Measurements from ENCODE around the gene TNRC6B.

TNRC6B gene

DNA sequence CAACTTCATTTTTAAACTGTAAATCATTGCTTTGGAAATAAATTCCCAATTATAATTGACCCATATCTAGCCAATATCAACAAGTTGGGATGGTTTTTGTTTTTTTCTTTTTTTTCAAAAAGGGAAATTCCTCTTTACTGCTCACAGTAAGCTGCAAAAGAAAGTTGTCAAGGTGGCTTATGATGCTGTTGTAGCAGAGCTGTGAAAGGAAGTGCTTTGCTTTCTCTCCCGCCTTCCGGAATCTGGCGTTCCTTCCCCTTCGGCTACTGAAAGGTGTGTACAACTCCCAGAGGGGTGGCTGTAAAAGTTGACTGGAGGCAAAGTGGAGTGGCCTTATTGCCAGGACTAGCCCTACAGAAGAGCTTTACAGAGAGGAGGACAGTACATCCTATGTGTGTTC is 152.4 kb downstream of the TNRC6B start:
- DNase-seq = no peak

DNA sequence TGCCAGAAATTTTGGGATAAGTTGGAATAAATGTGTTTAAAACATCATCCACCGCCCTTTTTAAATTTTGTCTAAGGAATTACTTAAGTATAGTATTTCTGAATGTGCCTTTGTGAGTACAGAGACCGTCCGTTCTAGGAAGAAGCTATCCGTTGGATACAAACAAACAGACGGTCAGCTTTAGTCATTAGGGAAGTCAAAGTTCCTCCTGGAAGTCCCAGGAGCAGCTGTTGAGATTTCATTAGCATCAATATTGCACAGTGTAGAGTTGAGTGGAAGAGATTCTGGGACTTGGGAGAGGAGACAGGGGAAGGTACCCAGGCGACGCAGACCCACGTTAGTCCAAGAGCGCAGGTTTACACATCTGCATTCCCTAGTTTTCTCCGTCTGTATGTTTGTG is 152.9 kb downstream of the TNRC6B start:
- DNase-seq = no peak

DNA sequence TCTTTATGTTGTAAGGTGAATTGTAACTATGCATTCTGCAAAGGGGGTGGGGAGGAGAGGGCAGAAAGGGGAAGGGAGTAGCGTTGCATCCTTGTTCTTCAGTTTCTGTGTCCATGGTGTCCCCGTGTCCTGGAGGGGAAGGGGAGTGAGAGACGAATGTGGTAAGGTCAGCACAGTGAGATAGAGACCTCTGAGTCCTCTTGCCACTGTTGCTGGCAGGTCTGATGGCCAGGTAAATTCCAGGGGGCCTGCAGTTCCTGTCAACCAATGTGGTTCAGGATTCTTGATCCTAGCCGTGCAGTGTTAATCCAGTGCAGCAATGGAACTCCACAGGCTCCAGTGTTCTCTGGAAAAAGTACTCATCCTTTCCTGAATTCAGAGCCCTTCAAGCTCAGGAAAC is 154.0 kb downstream of the TNRC6B start:
- DNase-seq = no peak

DNA sequence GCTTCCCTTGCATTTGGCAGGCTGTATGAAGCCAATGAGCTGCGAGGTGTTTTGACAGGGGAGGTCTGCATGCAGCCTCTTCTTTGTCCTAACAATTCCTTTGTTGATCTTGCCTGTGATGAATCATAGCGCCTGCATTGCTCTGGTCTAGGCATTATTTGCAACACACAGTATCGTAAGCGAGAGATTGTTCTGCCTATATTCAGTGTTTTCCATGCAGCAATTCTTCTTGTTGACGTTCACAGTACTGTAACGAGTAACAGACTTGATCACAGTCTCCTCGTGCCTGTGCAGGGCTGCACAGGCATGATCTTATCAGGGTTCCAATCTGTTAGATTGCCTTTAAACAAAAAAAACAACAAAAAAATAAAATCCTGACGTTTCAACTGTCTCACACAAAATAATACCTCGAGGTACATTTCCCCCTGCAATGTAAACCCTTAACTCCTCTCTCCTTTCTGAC is 154.6 kb downstream of the TNRC6B start:
- DNase-seq = no peak

DNA sequence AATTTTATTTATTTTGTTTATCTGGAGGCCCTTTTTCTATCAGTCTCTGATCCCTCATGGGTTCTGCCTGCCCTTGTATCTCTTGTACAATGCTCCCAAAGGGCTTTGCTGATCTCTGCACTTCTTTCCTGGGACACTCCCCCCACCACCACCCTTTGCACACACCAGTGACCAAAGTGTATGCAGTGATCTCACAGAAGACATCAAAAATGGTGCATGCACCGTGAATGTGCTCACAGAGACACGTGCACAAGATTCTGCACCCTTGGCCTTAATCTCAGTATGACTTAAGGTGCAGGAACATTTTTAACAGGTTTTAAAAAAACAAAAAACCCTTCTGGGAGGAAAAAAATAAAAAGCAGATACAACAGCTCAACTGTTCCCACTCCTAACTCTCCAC is 156.3 kb downstream of the TNRC6B start:
- DNase-seq = no peak

DNA sequence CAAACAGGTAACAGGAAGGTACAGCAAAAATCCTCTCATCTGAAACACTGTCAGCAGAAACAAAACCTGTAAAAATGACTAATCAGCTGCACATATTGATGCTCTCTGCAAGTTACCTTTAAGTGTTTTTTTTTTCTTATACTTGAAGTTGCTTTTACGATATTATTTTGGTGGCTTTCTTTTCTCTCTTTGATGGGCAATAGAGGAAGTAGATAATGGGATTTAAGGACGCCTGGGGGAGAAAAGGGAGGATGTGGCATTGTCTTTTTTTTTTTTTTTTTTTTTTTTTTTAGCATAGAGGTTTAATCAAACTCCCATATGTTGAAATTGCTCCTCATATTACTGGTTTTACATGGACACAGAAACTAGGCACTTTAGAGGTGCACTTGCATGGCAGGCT is 157.2 kb downstream of the TNRC6B start:
- no peak for DNase-seq

DNA sequence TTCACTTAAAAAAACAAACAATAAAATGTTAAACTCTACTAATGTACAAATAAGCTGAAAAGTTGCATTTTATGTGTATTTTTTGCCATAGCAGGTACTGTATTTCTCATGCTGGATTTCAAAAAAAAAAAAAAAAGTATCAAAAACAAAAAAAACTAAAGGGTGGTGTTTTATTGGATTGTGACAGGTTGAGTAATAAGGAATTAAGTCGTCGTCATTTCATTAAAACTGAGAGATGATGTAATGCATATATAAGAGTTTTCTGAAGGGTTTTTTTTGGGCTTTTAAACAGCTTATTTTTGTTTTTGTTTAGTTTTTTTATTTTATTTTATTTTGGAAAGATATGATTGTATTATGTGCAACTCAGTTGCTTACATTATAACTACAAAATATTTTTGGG is 157.6 kb downstream of the TNRC6B start:
- no peak for DNase-seq

DNA sequence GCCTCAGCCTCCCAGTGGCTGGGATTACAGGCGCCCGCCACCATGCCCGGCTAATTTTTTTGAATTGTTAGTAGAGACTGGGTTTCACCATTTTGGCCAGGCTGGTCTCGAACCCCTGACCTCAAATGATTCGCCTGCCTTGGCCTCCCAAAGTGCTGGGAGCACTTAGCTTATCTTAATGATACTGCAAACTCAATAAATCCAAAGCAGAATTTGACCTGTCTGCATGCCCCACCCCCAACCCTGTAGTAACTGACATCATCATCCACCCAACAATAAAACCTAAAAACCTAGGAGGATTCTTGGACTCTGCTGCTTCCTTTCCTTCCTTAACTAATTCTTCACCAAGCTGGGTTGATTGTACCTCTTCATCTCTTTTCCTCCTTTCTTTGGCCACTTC is 162.3 kb downstream of the TNRC6B start:
- DNase-seq = no peak

DNA sequence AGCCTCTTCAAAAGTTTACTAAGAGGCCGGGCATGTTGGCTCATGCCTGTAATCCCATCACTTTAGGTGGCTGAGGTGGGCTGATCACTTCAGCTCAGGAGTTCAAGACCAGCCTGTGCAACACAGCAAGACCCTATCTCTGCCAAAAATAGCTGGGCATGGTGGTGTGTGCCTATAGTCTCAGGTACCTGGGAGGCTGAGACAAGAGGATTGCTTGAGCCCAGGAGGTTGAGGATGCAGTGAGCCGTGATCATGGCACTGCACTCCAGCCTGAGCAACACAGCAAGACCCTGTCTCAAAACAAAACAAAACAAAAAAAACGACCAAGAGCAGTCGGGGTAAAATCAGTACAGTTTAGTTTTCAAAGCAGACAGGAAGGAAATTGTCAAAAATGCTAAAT is 163.9 kb downstream of the TNRC6B start:
- DNase-seq = no peak

DNA sequence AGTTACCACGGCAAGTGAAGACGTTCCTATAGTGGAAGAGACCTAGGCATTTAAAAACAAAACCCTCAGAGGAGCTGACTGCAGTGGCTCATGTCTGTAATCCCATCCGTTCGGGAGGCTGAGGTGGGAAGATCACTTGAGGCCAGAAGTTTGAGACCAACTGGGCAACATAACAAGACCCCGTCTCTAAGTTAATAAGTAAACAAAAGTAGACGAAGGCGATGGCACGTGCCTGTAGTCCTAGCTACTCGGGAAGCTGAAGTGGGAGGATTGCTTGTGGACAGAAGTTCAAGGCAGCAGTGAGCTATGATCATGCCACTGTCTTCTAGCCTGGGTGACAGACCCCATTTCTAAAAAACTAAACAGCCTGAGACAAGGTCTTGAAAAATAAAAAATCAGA is 164.8 kb downstream of the TNRC6B start:
- DNase-seq = no peak

DNA sequence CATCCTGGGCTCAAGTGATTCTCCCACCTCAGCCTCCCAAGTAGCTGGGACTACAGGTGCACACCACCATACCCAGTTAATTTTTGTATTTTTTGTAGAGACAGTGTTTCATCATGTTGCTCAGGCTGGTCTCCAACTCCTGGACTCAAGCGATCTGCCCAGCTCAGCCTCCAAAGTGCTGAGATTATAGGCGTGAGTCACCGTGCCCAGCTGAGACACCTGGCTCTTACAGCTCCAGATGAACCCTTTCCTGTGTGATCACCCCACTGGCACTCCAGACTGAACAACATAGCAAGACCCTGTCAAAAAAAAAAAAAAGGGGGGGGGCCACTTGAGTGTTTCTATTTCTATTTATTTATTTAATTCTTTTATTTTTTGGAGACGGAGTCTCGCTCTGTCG is 167.5 kb downstream of the TNRC6B start:
- peak in 1 of 2 experiments; percentile 48 for DNase-seq

DNA sequence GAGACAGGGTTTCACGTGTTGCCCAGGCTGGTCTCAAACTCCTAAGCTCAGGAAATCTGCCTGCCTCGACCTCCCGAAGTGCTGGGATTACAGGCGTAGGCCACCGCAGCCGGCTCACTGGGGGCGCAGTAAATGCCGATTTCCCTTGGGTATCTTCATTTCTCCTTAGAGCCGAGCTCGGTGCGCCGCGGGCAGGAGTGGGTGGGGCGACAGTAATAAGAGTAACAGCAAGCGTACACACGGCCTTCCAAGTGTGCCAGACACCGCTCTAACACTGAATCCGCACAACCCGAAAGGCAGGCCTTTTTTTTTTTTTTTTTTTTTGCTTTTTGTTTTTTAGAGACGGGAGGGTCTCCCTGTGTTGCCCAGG is 168.1 kb downstream of the TNRC6B start:
- peak; percentile 72 to 73 for DNase-seq

DNA sequence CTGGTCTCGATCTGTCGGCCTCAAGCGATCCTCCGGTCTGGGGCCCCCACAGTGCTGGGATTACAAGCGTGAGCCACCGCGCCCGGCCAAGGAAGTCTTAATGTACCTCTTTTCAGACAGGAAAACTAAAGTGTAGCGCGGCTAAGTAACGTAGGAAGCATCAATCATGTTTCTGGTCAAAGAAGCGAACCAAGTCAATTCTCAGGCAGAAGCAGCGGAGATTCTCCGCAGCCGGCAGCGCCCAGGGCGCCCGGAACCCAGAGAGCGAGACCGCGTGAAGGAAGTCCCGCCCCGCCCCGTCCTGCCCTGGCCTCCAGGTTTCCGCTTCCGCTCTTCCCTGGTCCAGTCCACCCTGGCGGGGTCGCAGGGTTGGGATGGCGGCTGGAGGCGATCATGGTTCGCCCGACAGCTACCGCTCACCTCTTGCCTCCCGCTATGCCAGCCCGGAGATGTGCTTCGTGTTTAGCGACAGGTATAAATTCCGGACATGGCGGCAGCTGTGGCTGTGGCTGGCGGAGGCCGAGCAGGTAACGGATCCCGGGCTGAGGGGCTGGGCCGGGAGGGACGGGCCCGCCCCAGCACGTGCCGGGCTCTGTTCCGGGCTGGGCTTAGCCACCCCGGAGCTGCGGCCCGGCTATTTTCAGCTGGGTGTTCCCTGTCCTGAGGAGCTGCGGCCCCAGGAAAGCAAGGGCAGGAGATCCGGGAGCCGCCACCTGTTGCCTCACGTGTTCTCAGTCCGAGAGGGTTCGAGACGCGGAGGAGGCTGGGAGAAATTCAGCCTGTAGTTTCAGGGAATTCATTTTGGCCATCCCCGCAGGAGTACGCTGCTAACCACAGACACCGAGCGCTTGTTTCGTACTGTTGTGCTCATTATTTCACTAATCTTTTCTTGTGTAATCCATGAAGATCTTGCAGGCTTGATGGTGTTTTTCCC is 168.7 kb downstream of the TNRC6B start, which contains the start of gene ADSL:
ADSL (plus strand) TSS at position 316 of the 934 bp plus-strand sequence; CDS start at position 375, 59 bp downstream.
- DNase-seq = peak; percentile 92 to 93

DNA sequence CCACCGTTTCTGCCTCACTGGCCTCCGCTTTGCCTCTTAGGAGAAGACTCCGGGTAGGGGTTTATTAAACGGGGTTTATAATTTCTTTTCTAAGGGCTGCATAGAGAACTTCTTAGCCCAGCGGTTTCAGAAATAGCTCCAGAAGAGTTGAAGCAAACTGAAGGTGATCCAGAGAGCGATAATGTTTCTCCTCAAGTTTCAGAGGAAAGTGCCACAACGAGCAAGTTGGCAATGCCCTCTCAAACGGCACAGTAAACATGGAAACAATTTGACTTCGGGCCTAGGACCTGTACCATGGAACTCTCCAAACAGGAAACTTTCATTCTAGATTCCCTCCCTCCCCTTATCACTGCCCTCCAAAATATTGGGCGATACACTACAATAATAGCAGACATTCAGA is 169.6 kb downstream of the TNRC6B start:
- no peak for DNase-seq

DNA sequence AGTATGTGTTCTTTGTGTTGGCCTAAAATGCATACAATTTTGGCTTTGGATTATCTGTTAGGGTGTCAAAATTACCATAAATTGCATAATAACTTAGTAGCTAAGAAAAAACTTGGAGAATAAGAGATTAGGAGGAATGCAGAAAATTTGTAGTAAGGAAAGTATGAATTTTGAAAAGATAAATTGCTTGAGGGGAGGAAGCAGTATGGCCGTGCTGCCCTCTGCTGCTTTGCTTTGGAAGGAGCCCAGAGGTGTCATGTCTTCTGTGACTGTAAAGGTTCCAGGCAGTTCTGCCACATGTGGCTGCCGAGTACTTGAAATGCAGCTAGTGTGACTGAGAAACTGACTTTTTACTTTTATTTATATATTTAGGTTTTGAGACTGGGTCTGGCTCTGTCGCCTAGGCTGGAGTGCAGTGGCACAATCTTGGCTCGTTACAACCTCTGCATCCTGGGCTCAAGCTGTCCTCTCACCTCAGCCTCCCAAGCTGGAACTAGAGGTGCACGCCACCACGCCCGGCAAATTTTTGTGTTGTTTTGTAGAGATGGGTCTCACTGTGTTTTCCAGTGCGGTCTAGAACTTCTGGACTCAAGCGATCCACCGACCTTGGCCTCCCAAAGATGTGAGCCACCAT is 170.4 kb downstream of the TNRC6B start:
- peak; percentile 72 to 77 for DNase-seq

DNA sequence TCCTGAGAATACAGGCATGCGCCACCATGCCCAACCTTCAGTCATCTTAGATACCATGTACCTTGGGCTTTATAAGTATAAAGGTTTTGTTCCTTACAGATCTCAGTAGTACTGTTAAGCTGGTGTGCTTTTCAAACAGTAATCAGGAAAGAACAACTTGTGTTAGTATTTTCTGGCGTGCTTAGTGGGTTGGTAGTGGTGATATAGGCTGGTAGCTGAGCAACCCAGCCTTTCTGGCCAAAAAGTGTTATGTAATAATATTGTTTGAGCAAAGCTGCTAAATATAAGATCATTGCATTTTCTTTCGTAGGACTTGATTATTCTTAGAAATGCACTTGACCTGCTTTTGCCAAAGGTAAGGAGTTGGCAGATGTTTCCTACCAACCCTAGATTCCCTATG is 175.0 kb downstream of the TNRC6B start:
- DNase-seq = no peak

DNA sequence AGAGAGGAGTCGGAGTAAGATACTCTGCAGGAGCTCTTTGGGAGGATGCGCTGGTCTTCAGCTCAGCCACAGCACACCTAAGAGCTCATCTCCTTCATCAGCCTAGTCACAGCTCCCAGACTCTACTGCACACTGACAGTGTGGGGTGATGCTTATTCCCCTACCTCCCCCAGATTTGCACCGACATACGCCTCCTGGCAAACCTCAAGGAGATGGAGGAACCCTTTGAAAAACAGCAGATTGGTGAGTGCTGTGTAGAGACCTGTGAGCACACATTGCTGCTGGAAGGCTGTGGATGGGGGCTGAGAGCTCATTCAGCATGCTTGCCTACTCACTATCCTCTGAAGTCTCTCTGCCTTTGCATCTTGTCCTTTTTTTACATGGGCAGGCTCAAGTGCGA is 183.4 kb downstream of the TNRC6B start:
- DNase-seq = no peak

DNA sequence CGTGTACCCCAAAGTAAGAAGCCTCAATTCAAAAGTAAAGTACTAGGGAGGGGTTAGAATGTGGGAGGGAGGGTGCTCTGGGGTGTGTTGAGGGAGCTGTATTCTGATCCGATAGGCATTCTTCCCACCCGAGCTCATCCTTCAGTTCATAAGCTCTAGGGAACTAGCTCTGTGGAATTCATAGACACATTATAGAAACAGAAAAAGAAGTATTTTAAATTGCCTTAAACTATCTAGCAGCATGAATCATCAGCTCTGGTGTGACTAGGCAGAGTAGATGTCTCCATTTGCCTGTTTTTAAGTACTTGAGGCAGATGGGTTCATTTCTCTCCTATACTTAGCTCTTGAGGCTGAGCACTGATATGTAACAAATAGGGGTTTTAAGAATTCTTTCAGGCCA is 185.3 kb downstream of the TNRC6B start:
- DNase-seq = no peak

DNA sequence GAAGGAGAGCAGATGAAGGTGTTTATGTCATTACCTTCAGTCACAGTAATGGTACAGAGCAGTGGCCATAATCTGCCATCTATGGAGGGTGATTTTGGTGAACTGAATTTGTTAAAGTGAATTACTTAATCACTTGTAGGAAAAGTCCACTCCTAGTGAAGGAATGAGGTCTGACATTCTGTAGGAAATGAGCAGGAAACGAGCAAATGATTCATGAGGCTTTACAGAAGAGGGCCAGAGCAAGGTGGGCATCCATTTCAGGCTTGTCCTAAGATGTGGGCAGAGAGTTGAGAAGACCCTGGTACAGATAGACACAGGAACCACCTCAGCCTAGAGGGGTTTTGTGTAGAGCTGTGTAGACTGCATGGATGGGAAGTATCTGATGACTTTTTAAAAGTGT is 186.7 kb downstream of the TNRC6B start:
- DNase-seq = no peak

DNA sequence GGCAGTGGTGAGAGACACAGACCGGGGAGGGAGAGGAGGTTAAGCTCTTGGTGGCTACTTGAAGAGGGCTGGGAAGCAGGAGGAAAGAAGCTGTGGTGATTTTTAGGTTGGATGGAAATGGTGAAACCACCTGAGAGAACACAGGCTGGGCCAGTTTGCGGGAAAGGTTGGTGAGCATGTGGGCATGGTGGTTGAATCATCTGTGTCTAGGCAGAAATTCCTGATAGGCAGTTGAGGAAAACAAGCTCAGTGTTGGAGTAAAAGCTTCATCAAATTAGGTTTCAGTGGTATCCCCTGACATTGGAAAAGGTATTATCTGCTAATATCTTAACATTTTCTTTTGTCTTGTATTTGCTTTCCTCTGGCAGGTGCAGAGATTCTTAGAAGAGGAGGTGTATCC is 188.3 kb downstream of the TNRC6B start:
- DNase-seq = no peak

DNA sequence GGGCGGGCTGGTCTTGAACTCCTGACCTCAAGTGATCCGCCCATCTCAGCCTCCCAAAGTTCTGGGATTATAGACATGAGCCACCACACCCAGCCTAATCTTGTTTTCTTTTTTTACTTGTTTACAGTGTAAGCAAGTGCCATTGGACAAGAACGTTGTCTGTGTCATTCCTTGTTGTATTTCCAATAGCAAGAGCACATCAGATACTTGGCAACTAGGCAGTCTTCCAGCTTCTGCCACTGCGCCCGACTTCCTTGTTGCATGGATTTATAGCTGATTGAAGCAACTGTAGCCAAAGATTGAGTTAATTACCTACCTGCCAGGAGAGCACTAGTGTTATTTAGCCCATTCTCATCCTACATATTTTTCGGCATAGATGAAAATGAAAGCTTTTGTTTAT is 189.6 kb downstream of the TNRC6B start:
- DNase-seq = no peak

DNA sequence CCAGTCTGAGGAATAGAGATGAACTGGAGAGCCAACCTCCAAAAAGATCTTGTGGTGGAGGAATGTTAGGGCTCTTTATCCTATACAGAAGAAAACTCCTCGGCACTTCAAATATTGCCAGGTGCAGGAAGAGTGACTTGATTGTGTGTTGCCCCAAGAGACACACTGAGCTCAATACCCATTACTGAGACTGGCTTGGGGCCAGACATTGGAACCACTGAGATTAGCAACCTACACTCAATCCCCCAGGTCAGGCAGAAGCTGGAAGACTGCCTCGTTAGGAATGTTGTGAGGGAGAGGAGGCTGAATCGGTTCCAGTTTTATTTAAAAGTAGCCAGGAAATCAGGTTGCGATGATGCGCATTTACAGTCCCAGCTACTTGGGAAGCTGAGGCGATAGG is 190.3 kb downstream of the TNRC6B start:
- DNase-seq = no peak

DNA sequence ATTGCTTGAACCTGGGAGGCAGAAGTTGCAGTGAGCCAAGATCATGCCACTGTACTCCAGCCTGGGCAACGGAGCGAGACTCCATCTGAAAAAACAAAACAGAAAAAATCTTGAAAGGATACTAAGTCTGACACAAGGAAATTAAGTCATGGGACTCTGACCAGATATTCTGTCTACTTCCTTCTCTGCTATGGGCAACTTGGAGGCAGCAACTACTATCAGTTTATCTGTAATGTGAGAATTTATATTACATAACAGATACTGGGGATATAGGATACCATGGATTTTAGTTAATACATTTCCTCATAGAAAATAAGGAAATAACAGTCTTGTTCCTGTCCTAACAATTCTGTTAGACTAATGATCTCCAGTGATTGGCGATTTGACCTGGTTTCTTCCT is 191.1 kb downstream of the TNRC6B start:
- DNase-seq = no peak

DNA sequence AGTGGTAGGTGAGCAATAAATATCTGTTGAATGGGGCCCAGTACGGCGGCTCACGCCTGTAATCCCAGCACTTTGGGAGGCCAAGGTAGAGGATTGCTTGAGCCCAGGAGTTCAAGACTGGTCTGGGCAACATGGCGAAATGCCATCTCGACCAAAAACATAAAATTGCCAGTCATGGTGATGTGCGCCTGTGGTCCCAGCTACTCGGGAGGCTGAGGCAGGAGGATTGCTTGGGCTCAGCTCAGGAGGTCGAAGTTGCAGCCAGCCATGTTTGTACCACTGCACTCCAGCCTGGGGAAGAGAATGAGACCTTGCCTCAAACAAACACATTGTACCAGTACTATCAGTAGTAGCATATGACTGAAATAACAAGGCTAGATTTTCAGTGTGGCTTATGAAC is 196.8 kb downstream of the TNRC6B start:
- DNase-seq = no peak

Data from activated T-cell treated with anti-CD3 and anti-CD28 coated beads, Interleukin-2, amount 50 U/mL, for 48 hours (primary cell).